Measurements from ENCODE around the gene IFNE.

Gene IFNE, protein sequence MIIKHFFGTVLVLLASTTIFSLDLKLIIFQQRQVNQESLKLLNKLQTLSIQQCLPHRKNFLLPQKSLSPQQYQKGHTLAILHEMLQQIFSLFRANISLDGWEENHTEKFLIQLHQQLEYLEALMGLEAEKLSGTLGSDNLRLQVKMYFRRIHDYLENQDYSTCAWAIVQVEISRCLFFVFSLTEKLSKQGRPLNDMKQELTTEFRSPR

GRCh38 chr9:21482213-21482612, at the start of gene IFNE:
Gene IFNE, minus strand, starts transcription at chr9:21482313. Its CDS starts 619 bp downstream, at chr9:21481694.
- no peak for DNase-seq

GRCh38 chr9:21528123-21528808, 46.2 kb upstream of the IFNE start:
- no peak for DNase-seq

DNA sequence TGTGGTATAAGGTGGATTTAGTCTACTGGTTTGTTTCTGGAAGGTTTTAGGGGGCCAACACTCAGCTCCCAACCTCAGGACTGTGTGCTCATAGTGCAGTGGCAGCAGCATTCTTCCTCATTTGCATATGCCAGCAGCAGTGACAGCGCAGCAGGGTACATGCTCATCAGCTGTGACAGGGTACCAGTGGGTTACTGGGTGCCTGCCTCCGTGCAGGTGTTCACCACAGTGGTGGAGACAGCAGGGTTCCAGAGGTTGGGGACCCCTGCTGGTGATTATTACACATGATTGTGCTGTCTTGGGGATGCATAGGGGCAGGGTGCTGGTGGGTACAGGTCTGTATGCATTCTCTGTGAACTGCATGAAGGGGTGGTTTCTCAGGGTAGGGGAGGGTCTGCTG, 45.5 kb upstream of the IFNE start:
- no peak for DNase-seq

- no peak for DNase-seq
These were observed 43.1 kb upstream of the IFNE start for GRCh38 chr9:21525174-21525573.

DNA sequence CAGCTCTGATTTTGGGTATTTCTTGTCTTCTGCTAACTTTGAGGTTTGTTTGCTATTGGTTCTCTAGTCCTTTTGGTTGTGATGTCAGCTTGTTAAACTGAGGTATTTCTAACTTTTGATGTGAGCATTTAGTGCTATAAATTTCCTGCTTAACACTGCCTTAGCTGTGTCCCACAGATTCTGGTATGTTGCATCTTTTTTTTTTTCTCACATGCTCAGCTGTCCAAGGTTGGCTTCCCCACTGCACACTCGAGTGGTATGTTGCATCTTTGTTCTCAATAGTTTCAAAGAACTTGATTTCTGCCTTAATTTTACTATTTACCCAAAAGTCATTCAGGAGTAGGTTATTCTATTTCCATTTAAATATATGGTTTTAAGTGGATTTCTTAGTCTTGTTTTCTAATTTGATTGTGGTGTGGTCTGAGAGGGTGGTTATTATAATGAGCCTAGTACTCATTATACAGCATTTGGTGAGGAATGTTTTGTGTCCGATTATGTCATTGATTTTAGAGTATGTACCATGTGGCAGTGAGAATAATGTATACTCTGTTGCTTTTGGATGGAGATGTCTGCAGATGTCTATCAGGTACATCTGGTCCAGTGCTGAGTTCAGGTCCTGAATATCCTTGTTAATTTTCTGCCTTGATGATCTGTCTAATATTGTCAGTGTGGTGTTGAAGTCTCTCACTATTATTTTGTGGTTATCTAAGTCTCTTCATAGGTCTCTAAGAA, 42.2 kb upstream of the IFNE start:
- DNase-seq, result no peak

GRCh38 chr9:21523021-21524014, 41.2 kb upstream of the IFNE start:
- no peak for DNase-seq

GRCh38 chr9:21522348-21522747, 40.2 kb upstream of the IFNE start:
- DNase-seq, result no peak

DNA sequence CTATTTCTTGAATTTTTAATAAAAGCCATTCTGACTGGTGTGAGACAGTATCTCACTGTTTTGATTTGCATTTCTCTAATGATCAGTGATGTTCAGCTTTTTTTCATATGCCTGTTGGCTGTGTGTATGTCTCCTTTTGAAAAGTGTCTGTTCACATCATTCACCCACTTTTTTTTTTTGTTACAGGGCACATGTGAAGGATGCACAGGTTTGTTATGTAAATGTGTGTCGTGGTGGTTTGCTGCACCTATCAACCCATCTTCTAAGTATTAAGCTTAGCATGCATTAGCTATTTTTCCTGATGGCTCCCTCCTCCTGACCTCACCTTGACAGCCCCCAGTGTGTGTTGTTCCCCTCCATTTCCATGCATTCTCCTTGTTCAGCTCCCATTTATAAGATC, 39.3 kb upstream of the IFNE start:
- no peak for DNase-seq

GRCh38 chr9:21520501-21521228, 38.6 kb upstream of the IFNE start:
- no peak for DNase-seq

- no peak for DNase-seq
These were observed 37.8 kb upstream of the IFNE start for GRCh38 chr9:21519855-21520434.

- DNase-seq, result no peak
These were observed 34.7 kb upstream of the IFNE start for GRCh38 chr9:21516796-21517195.

DNA sequence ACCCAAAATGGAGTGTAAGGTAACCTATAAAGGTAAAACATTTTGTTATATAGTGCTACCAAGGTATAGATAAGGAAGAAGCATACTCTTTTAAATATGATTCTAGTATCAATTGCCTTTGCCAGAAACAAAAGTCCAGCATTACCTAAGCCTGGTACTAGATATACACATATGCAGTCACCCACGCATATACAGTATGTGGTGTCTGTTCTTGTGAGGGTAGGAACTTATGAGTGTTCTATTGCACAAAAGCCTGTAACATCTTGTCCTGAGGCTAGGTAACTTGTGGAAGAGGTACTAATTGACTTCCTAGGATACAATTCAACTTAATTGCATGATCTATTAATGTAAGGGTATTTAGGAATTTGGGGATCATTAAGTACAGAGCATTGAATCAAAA, 31.3 kb upstream of the IFNE start:
- DNase-seq, result no peak

DNA sequence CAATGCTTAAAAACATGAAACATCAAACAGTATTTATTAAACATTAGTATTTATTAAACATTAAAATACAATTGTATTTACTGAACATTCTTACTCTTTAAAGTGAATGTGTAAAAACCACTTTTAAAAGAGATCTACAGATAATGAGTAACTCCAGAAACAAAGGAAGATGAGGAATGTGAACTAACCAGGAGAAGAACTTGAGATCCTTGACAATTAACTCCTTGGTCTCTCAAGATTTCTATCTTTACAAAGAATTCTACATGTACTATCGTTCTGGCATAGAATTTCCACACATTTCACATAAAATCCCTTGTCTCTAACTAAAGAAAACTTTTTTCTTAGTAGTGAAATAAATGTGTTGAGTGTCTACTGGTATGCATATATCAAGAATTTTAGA, 28.7 kb upstream of the IFNE start:
- no peak for DNase-seq

DNA sequence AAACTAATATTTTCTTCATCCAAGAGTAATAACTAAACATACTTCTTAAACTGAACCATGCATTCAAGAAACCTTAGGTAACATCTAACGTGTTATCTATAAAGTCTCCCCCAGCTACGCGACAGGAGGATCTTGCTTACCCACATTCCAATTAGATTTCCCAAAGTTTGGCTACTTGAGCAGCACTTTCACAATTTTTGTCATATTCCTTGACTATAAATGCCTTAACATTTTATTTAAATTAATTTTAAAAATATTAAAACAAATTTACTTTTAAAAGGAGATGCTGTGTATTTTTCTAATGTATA, 25.3 kb upstream of the IFNE start:
- no peak for DNase-seq

DNA sequence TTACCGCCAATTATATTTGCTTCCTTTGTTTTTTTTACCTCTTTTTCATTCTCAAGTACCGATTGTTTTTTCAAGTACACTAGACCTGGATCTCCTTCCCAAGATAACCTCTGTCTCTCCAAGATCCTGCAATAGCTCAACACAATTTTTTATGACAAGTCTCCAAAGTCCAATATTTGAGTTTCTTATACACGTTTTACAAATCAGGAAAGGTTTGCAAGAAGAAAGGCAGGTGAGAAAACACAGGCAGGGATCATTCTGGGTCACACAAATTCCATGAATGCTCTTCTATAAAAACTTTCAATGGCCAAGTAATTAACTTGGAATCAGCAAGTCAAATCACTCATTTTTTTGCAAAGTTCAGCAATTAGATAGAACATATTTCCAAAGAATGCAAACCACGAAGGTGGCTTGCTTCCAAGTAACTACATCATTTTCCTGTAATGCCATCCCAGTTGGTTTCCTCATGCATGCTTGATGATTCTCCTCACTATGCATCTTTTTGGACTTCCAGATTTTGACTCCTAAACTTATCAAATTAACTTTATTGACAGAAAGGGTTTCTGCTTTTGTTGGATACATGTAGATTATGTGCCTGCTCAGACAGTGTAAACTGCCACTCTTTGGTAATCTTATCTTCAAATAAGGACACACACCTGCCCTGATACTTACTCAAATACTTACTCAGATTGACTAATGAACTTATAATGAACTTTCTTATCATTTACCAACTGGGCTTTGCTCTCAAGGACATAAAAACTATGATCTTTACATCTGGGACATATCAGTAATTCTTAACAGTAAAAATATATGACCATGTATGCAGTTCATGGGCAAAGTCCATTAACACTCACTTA, 24.7 kb upstream of the IFNE start:
- DNase-seq, result no peak

DNA sequence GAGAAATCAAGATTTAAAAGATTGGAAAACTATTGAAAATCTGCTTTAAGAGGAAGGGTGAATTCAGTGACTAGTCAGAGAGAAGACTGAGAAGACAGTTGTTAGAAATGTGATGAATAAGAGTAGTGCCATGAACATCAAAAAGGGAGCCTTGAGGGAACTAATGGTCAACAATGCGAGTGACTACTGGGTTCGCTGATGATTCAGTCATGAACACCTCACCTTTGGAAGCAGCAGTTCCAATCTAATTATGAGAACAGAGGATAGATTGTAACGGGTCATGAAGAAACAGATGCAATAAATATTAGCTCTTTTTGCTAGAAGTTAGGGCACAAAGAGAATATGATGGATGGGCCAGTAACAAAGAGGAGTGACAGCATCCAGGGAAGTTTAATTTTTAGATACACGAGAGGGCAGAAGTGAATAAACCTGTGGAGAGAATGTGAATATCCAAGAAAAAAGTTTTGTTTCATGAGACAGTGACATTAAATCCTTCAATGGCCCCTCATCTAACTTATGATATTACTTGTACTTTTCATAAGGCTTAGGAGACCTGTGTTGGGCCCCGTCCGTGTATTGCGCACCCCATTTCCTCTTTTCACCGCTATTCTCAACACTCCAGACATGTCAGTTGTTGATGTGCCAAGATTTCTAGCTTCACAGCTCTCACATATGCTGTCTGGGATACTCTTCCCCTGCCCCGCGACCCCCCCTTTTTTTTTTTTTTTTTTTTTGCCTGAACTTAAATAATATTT, 23.5 kb upstream of the IFNE start:
- no peak for DNase-seq

DNA sequence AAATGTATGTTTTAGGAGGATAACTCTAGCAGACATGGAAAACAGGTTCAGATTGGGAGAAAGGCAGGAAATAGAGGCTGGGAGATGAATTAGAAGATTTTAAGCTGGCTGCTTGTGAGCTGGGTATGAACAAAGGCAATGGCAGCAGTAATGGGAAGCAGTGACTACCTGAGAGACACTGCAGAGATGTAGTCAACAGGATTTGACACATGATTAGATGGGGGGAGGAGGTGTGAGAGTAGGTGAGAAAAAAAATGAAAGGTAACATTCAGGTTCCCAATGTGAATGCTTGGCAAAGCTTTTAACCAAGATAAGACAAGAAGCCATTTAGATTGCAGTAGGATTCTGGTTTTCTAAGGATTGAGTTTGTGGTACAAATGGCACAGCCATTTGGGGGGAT, 22.8 kb upstream of the IFNE start:
- DNase-seq, result no peak

DNA sequence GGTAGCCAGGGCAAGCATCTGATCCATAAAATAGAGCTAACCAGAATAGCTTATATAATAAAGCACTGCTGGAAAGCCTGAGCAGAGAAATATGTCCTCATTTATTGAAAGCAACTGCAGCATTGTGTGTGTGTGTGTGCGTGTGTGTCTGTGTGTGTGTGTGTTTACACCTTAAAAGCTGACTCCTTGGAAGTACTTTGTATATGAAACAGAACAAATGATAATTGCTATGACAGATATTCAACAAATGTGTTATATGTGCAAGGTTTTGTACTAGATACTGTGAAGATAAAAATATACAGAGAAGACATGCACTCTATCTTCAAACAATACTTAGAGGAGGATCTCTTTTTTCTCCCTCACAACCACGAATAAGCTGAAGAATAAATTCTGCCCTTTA, 22.0 kb upstream of the IFNE start:
- DNase-seq, result no peak

DNA sequence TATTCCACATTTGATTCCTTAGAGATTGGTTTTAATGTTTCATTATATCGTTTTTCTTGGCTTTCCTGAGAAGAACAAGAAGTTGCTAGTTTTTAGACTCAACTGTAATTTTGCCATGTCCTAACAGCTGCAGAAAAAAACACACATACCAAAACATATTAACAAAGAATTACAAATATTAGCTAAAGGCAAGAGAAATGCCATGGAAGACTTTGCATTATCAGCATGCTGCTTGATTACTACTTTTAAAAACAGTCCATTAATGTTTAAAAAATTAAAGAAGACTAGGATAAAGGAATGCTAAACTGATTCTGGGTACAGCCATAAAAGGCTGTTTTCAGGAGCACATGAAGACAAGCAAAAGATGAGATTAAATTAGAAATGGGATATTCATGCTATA, 20.5 kb upstream of the IFNE start:
- no peak for DNase-seq

DNA sequence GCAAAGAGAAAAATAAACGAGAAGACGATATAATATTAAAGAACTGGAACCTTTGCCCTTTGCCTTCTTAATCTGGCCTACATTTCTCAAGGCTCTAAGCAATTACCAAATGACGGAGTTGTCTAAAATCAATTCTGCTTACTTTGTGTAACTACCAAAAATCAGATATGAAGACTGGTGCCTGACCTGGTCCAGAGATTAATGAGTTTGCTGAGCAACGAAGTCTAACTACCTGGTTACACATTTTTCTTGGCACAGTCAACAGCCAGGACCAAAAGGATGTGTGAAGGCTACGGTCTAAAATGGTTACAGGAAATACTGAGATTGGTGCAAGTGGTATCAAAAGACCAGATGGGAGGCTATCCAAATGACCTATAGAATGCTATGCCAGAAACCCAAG, 17.8 kb upstream of the IFNE start:
- DNase-seq, result no peak
